Breast epithelium (tissue), 4 donors: Measurements from ENCODE around the gene CDK7. TPM values are rescaled to one million over a fixed set of nuclear protein-coding genes. Genes with fewer than 3 reads are reported as not detected.

ENCODE experiments used
- DNase-seq, 2 donors: peaks; one replicate each; pipeline ENCODE4 v3.0.0-alpha.2; 2019; ENCODE audit warnings: low spot score in 2 of 2
- H3K27ac ChIP-seq, 2 donors: fragments of 200-600 bp; sonication (generic) in 1 of 2; one replicate each; pipeline ENCODE4 v1.5.1; 2016 to 2019; ENCODE audit warnings: mild to moderate bottlenecking in 1 of 2
- H3K27me3 ChIP-seq, 2 donors: fragments of 200-600 bp; sonication (generic) in 1 of 2; one replicate each; pipeline versions ENCODE4 v1.5.1 to v1.6.0; 2017 to 2019; ENCODE audit warnings: control low read depth in 1 of 2, mild to moderate bottlenecking in 1 of 2
- H3K36me3 ChIP-seq: fragments of 200-600 bp; one replicate; pipeline ENCODE4 v1.5.1; 2019
- H3K4me1 ChIP-seq, 2 donors: fragments of 200-600 bp; sonication (generic); one replicate each; pipeline ENCODE4 v1.5.1; 2016 to 2019; ENCODE audit warnings: control low read depth in 1 of 2
- H3K4me3 ChIP-seq, 3 donors: fragments of 200-600 bp; sonication (generic); 1 replicate in 2 of 3; 2 replicates in 1 of 3; pipeline ENCODE4 v1.5.1; 2016 to 2019; ENCODE audit warnings: mild to moderate bottlenecking in 3 of 3, moderate library complexity in 2 of 3
- H3K9me3 ChIP-seq, 2 donors: fragments of 200-600 bp; sonication (generic) in 1 of 2; one replicate each; pipeline ENCODE4 v1.5.1; 2016 to 2019; ENCODE audit warnings: control low read depth in 1 of 2
- CTCF ChIP-seq, 3 donors: fragments of 450-650 bp; IDR thresholded peaks; one replicate each; pipeline ENCODE4 v1.5.1; 2016 to 2017; ENCODE audit warnings: antibody characterized with exemption in 3 of 3, mild to moderate bottlenecking in 3 of 3, moderate library complexity in 3 of 3
- POLR2A ChIP-seq: fragments of 450-650 bp; IDR thresholded peaks from one replicate; pipeline ENCODE4 v1.6.1; 2016; ENCODE audit warnings: antibody characterized with exemption, mild to moderate bottlenecking, moderate library complexity
- POLR2AphosphoS5 ChIP-seq, 3 donors: sonication (generic); formaldehyde crosslinking; IDR thresholded peaks; one replicate each; pipeline ENCODE4 v1.6.1; 2017; ENCODE audit warnings: antibody characterized with exemption in 3 of 3
- intact Hi-C: fragments of 100-400 bp; cut with DNase I; formaldehyde crosslinking; loops from one replicate; pipeline ENCODE4 v1.15.1; 2023; ENCODE audit warnings: low total_unique reads
- total RNA-seq, 3 donors: library from RNA; depleted of rRNA; stranded (reverse); fragments of >200 nt; gene quantifications; one replicate each; pipeline ENCODE4 v1.1.0, GENCODE V29; 2016

The CDK7 gene
- total RNA-seq, 3 donors from 2014 or later = 13.4 to 28.7 (median 20.3) TPM

GRCh38 chr5:69202497-69202896 is 32.2 kb upstream of the CDK7 start:
- Histone ChIP-seq H3K27ac (no peak overlapping the region), H3K9me3 (no peaks in the 10 kb centered on the region), H3K27me3 (no peaks in the 10 kb centered on the region), H3K4me1 (no peaks in the 10 kb centered on the region), H3K36me3 (no peaks in the 10 kb centered on the region), H3K4me3 (no peak overlapping the region)
- no peak for DNase-seq
- intact Hi-C loops = no loop called here
- TF ChIP-seq POLR2A (no peak), CTCF (IDR thresholded peaks at IDR 0.05) (no peak), POLR2AphosphoS5 (IDR thresholded peaks at IDR 0.05) (no peak)

GRCh38 chr5:69206528-69207190 is 28.0 kb upstream of the CDK7 start:
- TF ChIP-seq CTCF (IDR thresholded peaks at IDR 0.05) (no peak), POLR2A (no peak), POLR2AphosphoS5 (IDR thresholded peaks at IDR 0.05) (no peak)
- H3K4me3 ChIP-seq = no peak overlapping the region
- H3K27me3 ChIP-seq = no peaks in the 10 kb centered on the region
- DNase-seq = no peak
- no peaks in the 10 kb centered on the region for H3K9me3 ChIP-seq
- intact Hi-C loops = no loop called here
- H3K4me1 ChIP-seq = no peaks in the 10 kb centered on the region
- H3K36me3 ChIP-seq = no peaks in the 10 kb centered on the region
- no peak overlapping the region for H3K27ac ChIP-seq

- H3K36me3 ChIP-seq = no peaks in the 10 kb centered on the region
- intact Hi-C loops = no loop called here
- H3K27ac ChIP-seq = no peak overlapping the region
- no peaks in the 10 kb centered on the region for H3K27me3 ChIP-seq
- no peaks in the 10 kb centered on the region for H3K4me1 ChIP-seq
- TF ChIP-seq CTCF (IDR thresholded peaks at IDR 0.05) = no peak
- TF ChIP-seq POLR2AphosphoS5 (IDR thresholded peaks at IDR 0.05) = no peak
- TF ChIP-seq POLR2A = no peak
- no peak overlapping the region for H3K4me3 ChIP-seq
- DNase-seq = no peak
- H3K9me3 ChIP-seq = no peaks in the 10 kb centered on the region
Measured at GRCh38 chr5:69209602-69210001, 25.1 kb upstream of the CDK7 start.

GRCh38 chr5:69211200-69211599 is 23.5 kb upstream of the CDK7 start:
- H3K27me3 ChIP-seq = no peaks in the 10 kb centered on the region
- H3K9me3 ChIP-seq = no peaks in the 10 kb centered on the region
- intact Hi-C loops = no loop called here

More at GRCh38 chr5:69211200-69211599, 23.5 kb upstream of the CDK7 start:
- DNase-seq = no peak
- Histone ChIP-seq H3K36me3 (no peaks in the 10 kb centered on the region), H3K4me3 (no peak overlapping the region), H3K4me1 (no peaks in the 10 kb centered on the region), H3K27ac (no peak overlapping the region)
- TF ChIP-seq POLR2AphosphoS5 (IDR thresholded peaks at IDR 0.05) (no peak), POLR2A (no peak), CTCF (IDR thresholded peaks at IDR 0.05) (no peak)
